ENCODE measurements around the gene SDK2.

DNA sequence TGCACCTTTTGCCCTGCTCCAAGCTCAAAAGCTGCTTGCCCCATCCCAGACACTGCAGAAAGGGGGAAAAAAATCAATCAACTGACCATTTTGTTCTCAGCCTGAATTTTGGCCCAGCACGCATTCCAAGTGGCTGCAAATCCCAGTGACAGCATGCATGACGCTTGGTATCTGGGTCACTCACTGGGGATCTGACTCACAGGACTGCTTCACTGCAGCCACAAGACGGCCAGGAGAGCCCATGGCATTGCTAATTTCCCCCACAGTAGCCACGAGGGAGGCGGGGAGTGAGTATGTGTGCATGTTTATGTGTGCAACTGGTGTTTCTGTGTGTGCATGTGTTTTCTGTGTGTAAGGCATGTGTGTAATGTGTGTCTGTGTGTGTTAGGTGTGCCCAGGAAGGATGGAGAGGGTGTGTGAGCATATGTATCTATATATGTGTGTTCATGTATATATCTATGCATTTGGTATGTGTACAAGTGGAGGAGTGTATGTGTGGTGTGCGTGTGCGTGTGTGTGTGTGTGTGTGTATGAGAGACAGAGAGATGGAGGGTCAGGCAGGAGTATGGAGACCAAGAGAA, 33.8 kb downstream of the SDK2 start:
- TF ChIP-seq, protein P1, sequence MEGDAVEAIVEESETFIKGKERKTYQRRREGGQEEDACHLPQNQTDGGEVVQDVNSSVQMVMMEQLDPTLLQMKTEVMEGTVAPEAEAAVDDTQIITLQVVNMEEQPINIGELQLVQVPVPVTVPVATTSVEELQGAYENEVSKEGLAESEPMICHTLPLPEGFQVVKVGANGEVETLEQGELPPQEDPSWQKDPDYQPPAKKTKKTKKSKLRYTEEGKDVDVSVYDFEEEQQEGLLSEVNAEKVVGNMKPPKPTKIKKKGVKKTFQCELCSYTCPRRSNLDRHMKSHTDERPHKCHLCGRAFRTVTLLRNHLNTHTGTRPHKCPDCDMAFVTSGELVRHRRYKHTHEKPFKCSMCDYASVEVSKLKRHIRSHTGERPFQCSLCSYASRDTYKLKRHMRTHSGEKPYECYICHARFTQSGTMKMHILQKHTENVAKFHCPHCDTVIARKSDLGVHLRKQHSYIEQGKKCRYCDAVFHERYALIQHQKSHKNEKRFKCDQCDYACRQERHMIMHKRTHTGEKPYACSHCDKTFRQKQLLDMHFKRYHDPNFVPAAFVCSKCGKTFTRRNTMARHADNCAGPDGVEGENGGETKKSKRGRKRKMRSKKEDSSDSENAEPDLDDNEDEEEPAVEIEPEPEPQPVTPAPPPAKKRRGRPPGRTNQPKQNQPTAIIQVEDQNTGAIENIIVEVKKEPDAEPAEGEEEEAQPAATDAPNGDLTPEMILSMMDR (conservative IDR thresholded peaks at IDR 0.05; ENCODE audit: low read depth, low read length) = no peak
- no peak for TF ChIP-seq POLR2A (IDR thresholded peaks at IDR 0.05; ENCODE audit: low read depth, low read length)
- no peak for TF ChIP-seq NFE2L2 (IDR thresholded peaks at IDR 0.05; ENCODE audit: low read depth, low read length)
- no peak for TF ChIP-seq FOS (IDR thresholded peaks at IDR 0.05; ENCODE audit: low read depth, low read length)
- TF ChIP-seq MXI1 (IDR thresholded peaks at IDR 0.05; ENCODE audit: borderline replicate concordance, low read depth, low read length) = no peak
- TF ChIP-seq MAZ (IDR thresholded peaks at IDR 0.05; ENCODE audit: borderline replicate concordance, low read depth, low read length) = no peak
- no peak for TF ChIP-seq SMC3 (IDR thresholded peaks at IDR 0.05; ENCODE audit: low read depth, low read length)
- TF ChIP-seq, protein P2, sequence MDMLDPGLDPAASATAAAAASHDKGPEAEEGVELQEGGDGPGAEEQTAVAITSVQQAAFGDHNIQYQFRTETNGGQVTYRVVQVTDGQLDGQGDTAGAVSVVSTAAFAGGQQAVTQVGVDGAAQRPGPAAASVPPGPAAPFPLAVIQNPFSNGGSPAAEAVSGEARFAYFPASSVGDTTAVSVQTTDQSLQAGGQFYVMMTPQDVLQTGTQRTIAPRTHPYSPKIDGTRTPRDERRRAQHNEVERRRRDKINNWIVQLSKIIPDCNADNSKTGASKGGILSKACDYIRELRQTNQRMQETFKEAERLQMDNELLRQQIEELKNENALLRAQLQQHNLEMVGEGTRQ (IDR thresholded peaks at IDR 0.05; ENCODE audit: low read depth, low read length) = no peak
